ENCODE data around the gene IMMP2L. TPM values are rescaled to one million over a fixed set of nuclear protein-coding genes. Genes with fewer than 3 reads are reported as not detected.

Gene IMMP2L
- total RNA-seq, 1 experiment from 2014 or later, result 8.6 TPM

DNA sequence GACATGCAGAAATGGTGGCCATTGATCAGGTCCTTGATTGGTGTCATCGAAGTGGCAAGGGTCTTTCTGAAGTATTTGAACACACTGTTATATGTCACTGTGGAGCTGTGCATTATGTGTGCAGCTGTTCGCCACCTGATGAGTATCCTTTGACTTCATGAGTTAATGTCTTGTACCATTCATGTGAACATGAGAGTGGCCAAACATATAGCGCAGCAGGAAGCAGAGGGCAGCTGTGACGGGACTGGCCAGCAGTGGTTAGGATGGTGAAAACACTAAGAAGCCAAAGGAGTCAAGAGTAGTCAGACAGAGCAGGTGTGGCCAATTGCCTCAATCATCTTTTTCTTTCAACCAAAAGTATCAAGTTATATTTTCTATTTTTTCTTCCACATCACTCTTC, 167.4 kb downstream of the IMMP2L start:
- H3K79me2 ChIP-seq (ENCODE audit: low read length), result no peaks in the 10 kb centered on the region
- intact Hi-C loops (cut with micrococcal nuclease), result no loop called here
- TF ChIP-seq, protein P1, sequence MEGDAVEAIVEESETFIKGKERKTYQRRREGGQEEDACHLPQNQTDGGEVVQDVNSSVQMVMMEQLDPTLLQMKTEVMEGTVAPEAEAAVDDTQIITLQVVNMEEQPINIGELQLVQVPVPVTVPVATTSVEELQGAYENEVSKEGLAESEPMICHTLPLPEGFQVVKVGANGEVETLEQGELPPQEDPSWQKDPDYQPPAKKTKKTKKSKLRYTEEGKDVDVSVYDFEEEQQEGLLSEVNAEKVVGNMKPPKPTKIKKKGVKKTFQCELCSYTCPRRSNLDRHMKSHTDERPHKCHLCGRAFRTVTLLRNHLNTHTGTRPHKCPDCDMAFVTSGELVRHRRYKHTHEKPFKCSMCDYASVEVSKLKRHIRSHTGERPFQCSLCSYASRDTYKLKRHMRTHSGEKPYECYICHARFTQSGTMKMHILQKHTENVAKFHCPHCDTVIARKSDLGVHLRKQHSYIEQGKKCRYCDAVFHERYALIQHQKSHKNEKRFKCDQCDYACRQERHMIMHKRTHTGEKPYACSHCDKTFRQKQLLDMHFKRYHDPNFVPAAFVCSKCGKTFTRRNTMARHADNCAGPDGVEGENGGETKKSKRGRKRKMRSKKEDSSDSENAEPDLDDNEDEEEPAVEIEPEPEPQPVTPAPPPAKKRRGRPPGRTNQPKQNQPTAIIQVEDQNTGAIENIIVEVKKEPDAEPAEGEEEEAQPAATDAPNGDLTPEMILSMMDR (conservative IDR thresholded peaks at IDR 0.05; ENCODE audit: low read depth, low read length), result no peak
- no peak for TF ChIP-seq EZH2 (IDR thresholded peaks at IDR 0.05; ENCODE audit: low read length, unreplicated experiment)
- no peak for TF ChIP-seq EZH2phosphoT487 (IDR thresholded peaks at IDR 0.05; ENCODE audit: borderline replicate concordance, low read length)
- DNase-seq (no peak), ATAC-seq (no peak)
- ChIA-PET POLR2A (ENCODE audit: unreplicated experiment) (no interaction called here), CTCF (no interaction called here)
- no peaks in the 10 kb centered on the region for H3K9me2 ChIP-seq (replicated peaks; ENCODE audit: low read length)
- H4K20me1 ChIP-seq (ENCODE audit: low read length), result no peaks in the 10 kb centered on the region
- H3K4me1 ChIP-seq (ENCODE audit: insufficient read depth, low read length), result no peaks in the 10 kb centered on the region
- no peaks in the 10 kb centered on the region for H3K27me3 ChIP-seq (ENCODE audit: low read length)
- H3F3A ChIP-seq (ENCODE audit: low read length, unreplicated experiment), result no peaks in the 10 kb centered on the region
- no peak overlapping the region for H2AFZ ChIP-seq (ENCODE audit: low read length)
- no peaks in the 10 kb centered on the region for H3K9me3 ChIP-seq (ENCODE audit: low read length)
- BruUV-seq (replicated peaks), result no TSS peak
- no peak overlapping the region for H3K9ac ChIP-seq (ENCODE audit: low read length)
- H3K4me2 ChIP-seq (ENCODE audit: low read length), result no peak overlapping the region
- H3K4me3 ChIP-seq (ENCODE audit: low read length), result no peak overlapping the region
- no peaks in the 10 kb centered on the region for H3K36me3 ChIP-seq (ENCODE audit: low read depth, low read length)
- no peak overlapping the region for H3K27ac ChIP-seq (ENCODE audit: low read length)

DNA sequence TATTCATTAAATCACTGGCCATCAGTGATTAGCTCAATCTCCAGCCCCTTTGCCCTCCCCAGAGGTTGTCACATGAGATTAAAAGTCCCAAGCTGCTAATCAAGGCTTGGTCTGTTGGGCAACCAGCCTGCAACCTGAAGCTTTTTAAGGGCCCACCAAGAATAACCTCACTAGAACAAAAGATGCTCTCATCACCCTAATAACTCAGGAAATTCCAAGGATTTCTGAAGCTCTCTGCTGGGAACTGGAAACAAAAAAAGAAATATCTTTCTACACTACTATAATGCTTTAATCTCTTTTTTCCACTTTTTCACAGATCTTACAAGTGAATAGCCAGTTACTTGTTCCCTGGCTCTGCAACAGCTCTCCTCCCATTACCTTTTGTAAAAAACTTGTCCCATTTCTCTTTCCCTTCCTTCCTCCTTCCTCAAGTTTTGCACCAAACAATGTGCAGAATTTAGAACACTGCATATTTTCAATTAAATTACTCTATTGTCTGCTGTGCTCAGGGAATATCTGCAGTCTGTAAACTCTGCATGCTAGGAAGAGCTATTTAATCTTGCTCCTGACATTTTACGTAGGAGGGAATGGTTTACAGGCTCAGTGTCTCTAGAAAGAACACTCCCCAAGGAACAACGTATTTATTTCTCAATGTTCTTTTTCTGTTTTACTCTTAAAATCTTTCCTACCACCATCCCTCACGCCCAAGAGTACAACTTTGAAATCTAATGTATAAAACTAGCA, 169.1 kb downstream of the IMMP2L start:
- ATAC-seq, result no peak
- Histone ChIP-seq H3K9me2 (replicated peaks; ENCODE audit: low read length) (no peaks in the 10 kb centered on the region), H3F3A (ENCODE audit: low read length, unreplicated experiment) (no peaks in the 10 kb centered on the region), H3K79me2 (ENCODE audit: low read length) (no peaks in the 10 kb centered on the region), H3K36me3 (ENCODE audit: low read depth, low read length) (no peaks in the 10 kb centered on the region), H3K4me2 (ENCODE audit: low read length) (no peak overlapping the region), H3K9ac (ENCODE audit: low read length) (no peak overlapping the region), H3K27ac (ENCODE audit: low read length) (no peak overlapping the region), H3K27me3 (ENCODE audit: low read length) (no peaks in the 10 kb centered on the region), H4K20me1 (ENCODE audit: low read length) (no peaks in the 10 kb centered on the region), H3K9me3 (ENCODE audit: low read length) (no peaks in the 10 kb centered on the region), H2AFZ (ENCODE audit: low read length) (no peak overlapping the region), H3K4me1 (ENCODE audit: insufficient read depth, low read length) (no peaks in the 10 kb centered on the region), H3K4me3 (ENCODE audit: low read length) (no peak overlapping the region)
- TF ChIP-seq EZH2 (IDR thresholded peaks at IDR 0.05; ENCODE audit: low read length, unreplicated experiment), result no peak
- TF ChIP-seq, protein P1 (conservative IDR thresholded peaks at IDR 0.05; ENCODE audit: low read depth, low read length), result no peak
- no peak for TF ChIP-seq EZH2phosphoT487 (IDR thresholded peaks at IDR 0.05; ENCODE audit: borderline replicate concordance, low read length)
- no peak for DNase-seq
- intact Hi-C loops (cut with micrococcal nuclease), result no loop called here
- ChIA-PET POLR2A (ENCODE audit: unreplicated experiment) (no interaction called here), CTCF (no interaction called here)
- BruUV-seq (replicated peaks), result no TSS peak

DNA sequence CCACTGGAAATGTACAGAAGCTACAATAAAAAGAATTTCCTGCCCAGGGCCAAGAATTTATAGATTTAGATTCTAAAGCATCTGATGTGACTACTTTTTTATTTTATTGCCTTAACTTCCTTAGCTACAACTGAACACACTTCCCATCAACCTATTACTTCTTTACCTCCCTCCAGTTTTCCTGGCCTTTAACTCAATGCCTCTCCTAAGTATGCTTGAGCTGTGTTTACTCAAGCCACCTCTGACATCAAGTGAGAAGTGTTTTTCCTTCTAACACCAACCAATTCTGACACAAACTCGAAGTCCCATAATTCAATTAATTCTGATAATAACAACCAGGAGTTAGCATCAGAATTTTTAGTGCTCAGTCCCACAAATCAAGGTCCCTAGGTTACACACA, 170.0 kb downstream of the IMMP2L start:
- TF ChIP-seq EZH2 (IDR thresholded peaks at IDR 0.05; ENCODE audit: low read length, unreplicated experiment) (no peak), EZH2phosphoT487 (IDR thresholded peaks at IDR 0.05; ENCODE audit: borderline replicate concordance, low read length) (no peak)
- TF ChIP-seq, protein P1 (conservative IDR thresholded peaks at IDR 0.05; ENCODE audit: low read depth, low read length), result no peak
- Histone ChIP-seq H3K4me3 (ENCODE audit: low read length) (no peak overlapping the region), H3K4me2 (ENCODE audit: low read length) (no peak overlapping the region), H3K79me2 (ENCODE audit: low read length) (no peaks in the 10 kb centered on the region), H3K4me1 (ENCODE audit: insufficient read depth, low read length) (no peaks in the 10 kb centered on the region), H3K9me3 (ENCODE audit: low read length) (no peaks in the 10 kb centered on the region), H3K27ac (ENCODE audit: low read length) (no peak overlapping the region), H3F3A (ENCODE audit: low read length, unreplicated experiment) (no peaks in the 10 kb centered on the region), H2AFZ (ENCODE audit: low read length) (no peak overlapping the region), H3K9me2 (replicated peaks; ENCODE audit: low read length) (no peaks in the 10 kb centered on the region), H3K9ac (ENCODE audit: low read length) (no peak overlapping the region), H3K27me3 (ENCODE audit: low read length) (no peaks in the 10 kb centered on the region), H4K20me1 (ENCODE audit: low read length) (no peaks in the 10 kb centered on the region), H3K36me3 (ENCODE audit: low read depth, low read length) (no peaks in the 10 kb centered on the region)
- POLR2A ChIA-PET (ENCODE audit: unreplicated experiment), result no interaction called here
- CTCF ChIA-PET, result no interaction called here
- no peak for DNase-seq
- intact Hi-C loops (cut with micrococcal nuclease), result no loop called here
- ATAC-seq, result no peak
- no TSS peak for BruUV-seq (replicated peaks)
